ENCODE data around the gene ZNF48.
A peak's percentile ranks its signal among the peaks of the same experiment; 100 is the strongest.

ZNF48 gene

GRCh38 chr16:30395155-30395991, at the start of gene ZNF48:
Gene ZNF48, plus strand, starts transcription at chr16:30395420. Its CDS starts 375 bp downstream, at chr16:30395795.
- DNase-seq = no peak

DNA sequence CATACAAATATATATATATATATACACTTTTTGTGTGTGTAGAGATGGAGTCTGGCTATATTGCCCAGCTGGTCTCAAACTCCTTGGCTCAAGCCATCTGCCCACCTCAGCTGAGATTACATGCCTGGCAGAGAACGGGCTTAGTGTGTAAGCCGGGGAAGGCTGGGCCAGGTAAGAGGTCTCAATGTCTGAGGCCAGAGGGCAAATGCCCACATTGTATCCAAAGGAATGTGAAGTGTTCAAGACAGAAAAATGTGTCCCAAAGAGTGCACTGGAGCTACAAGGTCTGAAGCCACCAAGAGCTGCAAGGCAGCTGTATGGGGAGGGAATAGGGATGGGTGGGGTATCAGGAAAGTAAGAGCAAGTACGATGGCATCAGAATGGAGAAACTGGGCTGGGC, 48.9 kb upstream of the ZNF48 start:
- DNase-seq = no peak

DNA sequence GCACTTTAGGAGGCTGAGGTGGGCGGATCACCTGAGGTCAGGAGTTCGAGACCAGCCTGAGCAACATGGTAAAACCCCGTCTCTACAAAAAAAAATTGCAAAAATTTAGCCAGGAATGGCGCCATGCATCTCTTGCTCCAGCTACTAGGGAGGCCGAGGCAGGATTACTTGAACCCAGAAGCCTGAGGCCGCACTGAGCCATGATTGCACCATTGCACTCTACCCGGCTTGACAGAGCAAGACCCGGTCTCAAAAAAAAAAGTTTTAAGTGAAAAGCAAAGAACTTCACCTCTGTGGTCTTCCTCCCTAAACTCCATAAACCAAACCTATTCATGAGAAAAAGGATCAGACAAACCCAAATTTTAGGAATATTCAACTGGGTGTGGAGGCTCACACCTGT, 47.1 kb upstream of the ZNF48 start:
- no peak for DNase-seq

GRCh38 chr16:30348929-30349328, 46.3 kb upstream of the ZNF48 start:
- DNase-seq = no peak

DNA sequence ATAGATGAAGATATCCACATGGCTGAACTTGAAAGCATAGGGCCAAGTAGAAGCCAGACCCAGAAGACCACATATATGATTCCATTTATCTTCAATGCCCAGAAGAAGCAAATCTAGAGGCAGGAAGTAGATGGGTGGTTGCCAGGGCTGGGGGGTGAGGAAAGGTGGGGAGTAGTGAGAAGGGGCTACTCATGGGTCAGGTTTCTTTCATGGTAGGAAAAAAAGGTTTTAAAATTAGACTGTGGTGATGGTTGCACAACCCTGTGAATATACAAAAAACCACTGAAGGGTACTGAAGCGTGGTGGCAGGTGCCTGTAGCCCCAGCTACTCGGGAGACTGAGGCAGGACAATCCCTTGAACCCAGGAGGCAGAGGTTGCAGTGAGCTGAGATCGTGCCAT, 45.5 kb upstream of the ZNF48 start:
- DNase-seq = no peak

GRCh38 chr16:30350134-30350871, 44.9 kb upstream of the ZNF48 start:
- no peak for DNase-seq

GRCh38 chr16:30351001-30351441, 44.2 kb upstream of the ZNF48 start:
- DNase-seq = no peak

DNA sequence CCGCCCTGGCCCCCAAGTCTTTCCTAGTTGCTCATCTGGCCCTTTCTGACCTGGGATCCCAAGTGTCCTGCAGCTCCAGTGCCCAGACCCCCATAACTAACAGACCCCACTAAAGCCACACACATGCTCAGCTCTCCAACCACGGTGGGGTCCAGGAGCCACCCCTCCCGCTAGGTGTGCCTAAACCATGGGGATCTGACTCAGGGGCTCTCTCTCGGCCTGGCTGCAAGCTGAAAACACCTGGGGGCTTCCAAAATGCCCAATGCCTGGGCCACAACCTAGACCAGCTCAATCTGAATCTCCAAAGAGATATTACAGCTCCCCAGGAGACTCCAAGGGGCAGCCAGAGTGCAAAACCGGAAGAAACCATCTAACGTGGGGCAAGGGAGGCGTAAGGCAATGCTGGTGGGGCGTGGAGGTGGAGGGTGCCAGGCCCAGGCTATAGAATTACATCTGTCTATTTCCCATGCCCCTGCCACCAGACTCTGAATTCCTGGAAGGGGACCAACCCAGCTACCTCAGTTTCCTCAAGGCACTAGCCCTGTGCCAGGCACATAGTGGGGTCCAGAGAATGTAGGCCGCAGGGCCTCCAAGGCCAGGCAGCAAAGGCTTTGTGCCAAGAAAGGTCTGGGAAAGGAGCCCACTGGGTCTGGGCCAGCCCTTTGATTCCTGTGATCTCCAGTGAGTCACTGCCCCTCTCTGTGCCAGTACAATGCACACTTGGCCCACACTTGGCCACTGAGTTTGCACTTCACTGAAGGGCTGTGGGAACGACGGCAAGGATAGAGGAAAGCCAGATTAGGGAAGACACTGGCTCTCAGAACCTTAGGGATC, 43.4 kb upstream of the ZNF48 start:
- no peak for DNase-seq

GRCh38 chr16:30352488-30353401, 42.5 kb upstream of the ZNF48 start:
- DNase-seq = no peak

GRCh38 chr16:30353438-30354129, 41.6 kb upstream of the ZNF48 start:
- no peak for DNase-seq

DNA sequence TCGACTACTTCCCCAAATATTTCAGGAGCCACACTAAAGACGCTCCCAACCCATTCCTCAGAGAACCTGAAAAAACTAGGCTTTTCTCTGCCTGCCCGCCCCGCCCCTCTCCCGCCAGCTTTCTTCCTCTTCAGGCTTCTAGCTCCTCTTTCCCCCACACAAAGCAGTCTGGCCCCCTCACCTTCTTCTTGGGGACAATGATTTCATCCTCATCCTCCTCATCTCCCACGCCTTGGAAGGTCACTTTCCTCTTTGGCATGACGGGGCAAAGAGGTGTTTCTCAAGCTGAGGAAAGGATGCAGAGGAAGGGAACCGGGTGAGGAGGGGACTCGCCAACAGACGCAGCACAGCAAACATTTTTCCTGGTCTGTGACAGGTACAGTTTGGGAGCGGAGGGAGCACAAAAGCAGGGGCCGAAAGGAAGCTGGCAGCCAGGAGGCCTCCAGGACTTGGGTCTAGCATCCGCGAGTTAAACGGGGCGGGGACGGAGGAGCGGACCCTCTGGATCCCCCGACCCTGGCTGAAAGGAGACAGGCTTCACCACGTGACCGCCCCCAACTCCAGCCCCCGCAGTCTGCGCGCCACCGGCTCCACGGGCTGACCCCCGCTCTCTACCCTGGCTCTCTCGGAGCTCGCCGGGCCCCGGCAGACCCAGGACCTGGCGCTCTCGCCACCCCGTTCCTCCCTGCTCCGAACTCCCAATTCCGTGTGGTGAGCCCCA, 40.6 kb upstream of the ZNF48 start:
- peak; percentile 35 for DNase-seq

DNA sequence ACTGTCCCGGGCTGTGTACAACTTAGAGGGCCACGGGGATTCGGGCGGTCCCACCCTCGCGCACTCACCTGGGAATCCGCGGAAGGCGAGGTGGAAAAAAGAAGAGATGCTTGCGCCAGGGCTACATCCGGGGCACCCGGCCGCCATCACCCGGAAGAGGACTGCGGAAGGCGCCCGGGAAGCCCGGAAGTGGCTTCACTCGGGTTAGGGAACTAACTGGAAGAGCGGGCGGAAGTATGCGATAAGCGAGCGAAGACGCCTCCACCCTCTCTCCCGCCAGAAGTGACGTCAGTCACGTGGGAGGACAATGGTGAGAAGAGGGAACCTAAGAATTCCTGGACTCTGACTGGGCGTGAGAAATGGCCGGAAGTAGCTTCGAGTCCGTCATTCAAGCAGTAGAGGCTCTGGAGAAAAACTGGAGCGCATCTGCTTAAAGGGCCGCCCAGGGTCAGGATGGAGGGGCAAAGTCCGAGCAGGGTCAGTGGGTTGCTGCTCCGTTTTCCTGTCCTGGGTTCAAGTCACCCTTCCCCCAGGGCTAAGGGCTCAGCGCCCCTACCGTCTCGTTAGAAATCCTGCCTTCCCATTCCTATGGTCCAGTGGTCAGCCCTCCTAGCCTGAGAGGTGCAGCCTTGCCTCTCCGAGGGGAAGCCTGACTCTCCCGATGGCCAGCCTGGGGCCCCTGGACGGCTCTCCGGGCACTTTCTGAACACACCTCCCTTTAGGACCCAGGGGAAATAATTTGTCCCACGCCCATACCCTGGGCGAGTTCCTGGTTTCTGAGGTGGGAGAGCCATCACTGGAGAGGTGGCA, 39.9 kb upstream of the ZNF48 start, which contains the start of gene CD2BP2:
Gene CD2BP2, minus strand, starts transcription at position 165 of the 810 bp plus-strand sequence. CDS start 627 bp downstream, outside the sequence.
- peak; percentile 91 for DNase-seq

DNA sequence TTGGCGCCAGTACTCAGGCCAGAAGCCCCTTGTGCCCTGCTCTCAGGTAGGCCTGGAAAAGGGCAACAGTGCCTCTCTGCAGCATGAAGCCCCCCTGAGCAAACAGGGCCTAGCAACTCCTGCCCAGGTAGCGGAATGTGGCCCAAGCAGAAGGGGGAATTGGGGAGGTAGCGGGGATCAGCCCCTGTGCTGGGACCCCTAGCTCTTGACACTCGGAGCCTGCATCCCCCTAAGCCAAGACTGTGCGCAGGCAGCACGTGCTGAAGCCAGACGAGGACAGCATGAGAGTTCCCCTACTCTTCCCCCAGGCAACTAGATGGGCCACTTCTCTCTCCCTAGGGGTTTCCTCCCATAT, 39.3 kb upstream of the ZNF48 start:
- no peak for DNase-seq

DNA sequence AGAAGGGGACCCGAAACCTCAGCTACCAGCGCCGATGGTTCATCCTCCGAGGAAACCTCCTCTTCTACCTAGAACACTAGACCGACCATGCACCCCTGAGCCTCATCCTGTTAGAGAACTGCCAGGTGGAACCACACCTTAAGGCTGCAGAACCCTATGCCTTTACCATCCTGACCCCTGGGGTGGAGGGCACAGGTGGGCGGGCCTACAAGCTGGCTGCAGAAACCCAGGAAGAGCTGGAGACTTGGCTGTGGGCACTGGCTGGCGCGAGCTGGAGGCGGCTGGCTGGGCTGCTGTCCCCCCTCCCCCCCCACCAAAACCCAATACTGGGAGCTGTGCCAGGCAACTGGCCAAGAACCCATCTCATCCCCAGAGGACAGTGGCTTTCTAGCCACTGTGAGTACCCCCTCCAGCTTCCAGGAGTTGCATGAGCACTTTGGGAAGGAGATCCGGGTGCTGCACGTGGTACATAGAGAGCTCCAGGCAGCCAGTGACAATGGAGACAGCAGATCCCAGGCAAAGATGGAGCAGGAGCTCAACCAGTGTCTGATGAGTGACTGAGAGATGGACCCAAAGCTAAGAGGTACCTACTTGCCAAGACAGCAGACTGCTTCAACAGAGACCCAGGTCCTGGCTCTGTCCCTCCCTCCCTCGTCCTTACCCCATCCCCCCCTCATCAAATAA, 38.7 kb upstream of the ZNF48 start:
- no peak for DNase-seq

GRCh38 chr16:30357085-30357714, 38.0 kb upstream of the ZNF48 start:
- no peak for DNase-seq

GRCh38 chr16:30357715-30358576, 37.3 kb upstream of the ZNF48 start:
- no peak for DNase-seq

- DNase-seq = no peak
These were observed 36.7 kb upstream of the ZNF48 start for GRCh38 chr16:30358577-30358936.

Data from stimulated activated CD4-positive, alpha-beta T cell treated with anti-CD3 and anti-CD28 coated beads, Interleukin-1b, Interleukin-23, amount 100 ng/mL, for 48 hours (primary cell).